ENCODE measurements around the gene TMEM145. TPM values are rescaled to one million over a fixed set of nuclear protein-coding genes. Genes with fewer than 3 reads are reported as not detected.

The TMEM145 gene
- total RNA-seq, 1 experiment from 2014 or later = 0.69 TPM

- Histone ChIP-seq H3K4me3 (ENCODE audit: low read length) (no peak overlapping the region), H3K79me2 (ENCODE audit: low read length) (no peaks in the 10 kb centered on the region), H3K36me3 (ENCODE audit: low read depth, low read length) (no peaks in the 10 kb centered on the region), H3K27ac (ENCODE audit: low read length) (no peak overlapping the region), H3K9me3 (ENCODE audit: low read length) (no peaks in the 10 kb centered on the region), H3F3A (ENCODE audit: low read length, unreplicated experiment) (no peaks in the 10 kb centered on the region), H3K9me2 (replicated peaks; ENCODE audit: low read length) (no peaks in the 10 kb centered on the region), H3K4me1 (ENCODE audit: insufficient read depth, low read length) (no peaks in the 10 kb centered on the region), H4K20me1 (ENCODE audit: low read length) (no peaks in the 10 kb centered on the region), H2AFZ (ENCODE audit: low read length) (no peak overlapping the region), H3K9ac (ENCODE audit: low read length) (no peak overlapping the region), H3K4me2 (ENCODE audit: low read length) (no peak overlapping the region), H3K27me3 (ENCODE audit: low read length) (no peaks in the 10 kb centered on the region)
- DNase-seq = no peak
- ChIA-PET POLR2A (ENCODE audit: unreplicated experiment) (no interaction called here), CTCF (no interaction called here)
- TF ChIP-seq CTCF (conservative IDR thresholded peaks at IDR 0.05; ENCODE audit: low read depth, low read length) (no peak), EZH2phosphoT487 (IDR thresholded peaks at IDR 0.05; ENCODE audit: borderline replicate concordance, low read length) (no peak), EZH2 (IDR thresholded peaks at IDR 0.05; ENCODE audit: low read length, unreplicated experiment) (no peak)
- no peak for ATAC-seq
- intact Hi-C loops (cut with micrococcal nuclease) = no loop called here
- no TSS peak for BruUV-seq (replicated peaks)
Observed at GRCh38 chr19:42283188-42284065, 29.7 kb upstream of the TMEM145 start.

- Histone ChIP-seq H3F3A (ENCODE audit: low read length, unreplicated experiment) (no peaks in the 10 kb centered on the region), H3K4me2 (ENCODE audit: low read length) (no peak overlapping the region), H3K36me3 (ENCODE audit: low read depth, low read length) (no peaks in the 10 kb centered on the region), H3K4me1 (ENCODE audit: insufficient read depth, low read length) (no peaks in the 10 kb centered on the region), H3K9me3 (ENCODE audit: low read length) (no peaks in the 10 kb centered on the region), H3K79me2 (ENCODE audit: low read length) (no peaks in the 10 kb centered on the region), H3K27me3 (ENCODE audit: low read length) (no peaks in the 10 kb centered on the region), H3K4me3 (ENCODE audit: low read length) (no peak overlapping the region), H3K27ac (ENCODE audit: low read length) (no peak overlapping the region), H2AFZ (ENCODE audit: low read length) (no peak overlapping the region), H3K9ac (ENCODE audit: low read length) (no peak overlapping the region), H3K9me2 (replicated peaks; ENCODE audit: low read length) (no peaks in the 10 kb centered on the region), H4K20me1 (ENCODE audit: low read length) (no peaks in the 10 kb centered on the region)
- intact Hi-C loops (cut with micrococcal nuclease) = no loop called here
- ChIA-PET POLR2A (ENCODE audit: unreplicated experiment) (no interaction called here), CTCF (no interaction called here)
- ATAC-seq = no peak
- BruUV-seq (replicated peaks) = no TSS peak
- no peak for DNase-seq
- TF ChIP-seq EZH2 (IDR thresholded peaks at IDR 0.05; ENCODE audit: low read length, unreplicated experiment) (no peak), CTCF (conservative IDR thresholded peaks at IDR 0.05; ENCODE audit: low read depth, low read length) (no peak), EZH2phosphoT487 (IDR thresholded peaks at IDR 0.05; ENCODE audit: borderline replicate concordance, low read length) (no peak)
Observed at GRCh38 chr19:42284066-42284501, 29.0 kb upstream of the TMEM145 start.
